Liver (tissue), 9 donors: Measurements from ENCODE around the gene FBP2. TPM values are rescaled to one million over a fixed set of nuclear protein-coding genes. Genes with fewer than 3 reads are reported as not detected.

ENCODE experiments used
- DNase-seq: peaks from one replicate; pipeline ENCODE4 v3.0.0-alpha.2; 2017; ENCODE audit warnings: low spot score
- H3K27ac ChIP-seq, 2 donors: one replicate each; pipeline ENCODE4 v1.7.0; 2013; ENCODE audit warnings: inconsistent platforms in 2 of 2, low read length in 2 of 2, control low read depth in 1 of 2, low read depth in 1 of 2, mild to moderate bottlenecking in 1 of 2
- H3K27me3 ChIP-seq, 4 donors: one replicate each; pipeline versions ENCODE4 v1.6.1 to v1.7.0; 2013; ENCODE audit warnings: low read length in 3 of 4, inconsistent platforms in 1 of 4, mild to moderate bottlenecking in 1 of 4, moderate library complexity in 1 of 4; ENCODE audit not compliant: control insufficient read depth in 4 of 4, insufficient read depth in 4 of 4
- H3K36me3 ChIP-seq, 4 donors: one replicate each; pipeline versions ENCODE4 v1.6.1 to v1.7.0; 2013; ENCODE audit warnings: low read length in 3 of 4, mild to moderate bottlenecking in 3 of 4, low read depth in 1 of 4, moderate library complexity in 1 of 4; ENCODE audit not compliant: control insufficient read depth in 4 of 4, insufficient read depth in 3 of 4
- H3K4me1 ChIP-seq, 4 donors: one replicate each; pipeline versions ENCODE4 v1.6.1 to v1.7.0; 2013; ENCODE audit warnings: low read length in 3 of 4, mild to moderate bottlenecking in 3 of 4, moderate library complexity in 1 of 4; ENCODE audit not compliant: control insufficient read depth in 4 of 4, insufficient read depth in 4 of 4
- H3K4me3 ChIP-seq, 3 donors: one replicate each; pipeline versions ENCODE4 v1.6.1 to v1.7.0; 2013; ENCODE audit warnings: low read length in 3 of 3, control low read depth in 1 of 3, low read depth in 1 of 3, mild to moderate bottlenecking in 1 of 3
- H3K9ac ChIP-seq, 2 donors: one replicate each; pipeline ENCODE4 v1.7.0; 2013; ENCODE audit warnings: low read length in 2 of 2, mild to moderate bottlenecking in 2 of 2, moderate library complexity in 2 of 2, control low read depth in 1 of 2, low read depth in 1 of 2
- H3K9me3 ChIP-seq, 4 donors: one replicate each; pipeline versions ENCODE4 v1.6.1 to v1.7.0; 2013; ENCODE audit warnings: low read length in 3 of 4; ENCODE audit not compliant: control insufficient read depth in 4 of 4
- EGR1 ChIP-seq, 2 donors: IDR thresholded peaks; 2 replicates each; pipeline ENCODE4 v1.6.1; 2016 to 2018; ENCODE audit warnings: antibody characterized with exemption in 2 of 2, low read depth in 2 of 2
- FOXA2 ChIP-seq: IDR thresholded peaks from 2 replicates; pipeline ENCODE4 v1.6.1; 2016; ENCODE audit warnings: antibody characterized with exemption
- GABPA ChIP-seq, 2 donors: IDR thresholded peaks in 1 of 2; conservative IDR thresholded peaks in 1 of 2; 2 replicates each; pipeline ENCODE4 v1.6.1; 2016; ENCODE audit warnings: antibody characterized with exemption in 2 of 2, mild to moderate bottlenecking in 1 of 2, moderate library complexity in 1 of 2
- HNF4A ChIP-seq, 2 donors: conservative IDR thresholded peaks; 2 replicates each; pipeline ENCODE4 v1.6.1; 2016; ENCODE audit warnings: antibody characterized with exemption in 2 of 2, mild to moderate bottlenecking in 2 of 2
- HNF4G ChIP-seq: IDR thresholded peaks from 2 replicates; pipeline ENCODE4 v1.6.1; 2016; ENCODE audit warnings: antibody characterized with exemption
- JUND ChIP-seq, 2 donors: IDR thresholded peaks; 2 replicates each; pipeline ENCODE4 v1.6.1; 2016; ENCODE audit warnings: antibody characterized with exemption in 2 of 2
- NR2F2 ChIP-seq: IDR thresholded peaks from 2 replicates; pipeline ENCODE4 v1.6.1; 2016; ENCODE audit warnings: antibody characterized with exemption
- RAD21 ChIP-seq, 2 donors: IDR thresholded peaks; 2 replicates each; pipeline ENCODE4 v1.6.1; 2016; ENCODE audit warnings: antibody characterized with exemption in 2 of 2, mild to moderate bottlenecking in 2 of 2
- RXRA ChIP-seq, 2 donors: IDR thresholded peaks; 2 replicates each; pipeline ENCODE4 v1.6.1; 2017 to 2018; ENCODE audit warnings: antibody characterized with exemption in 2 of 2, mild to moderate bottlenecking in 1 of 2
- SP1 ChIP-seq: IDR thresholded peaks from 2 replicates; pipeline ENCODE4 v1.6.1; 2018; ENCODE audit warnings: antibody characterized with exemption, mild to moderate bottlenecking
- TAF1 ChIP-seq: conservative IDR thresholded peaks from 2 replicates; pipeline ENCODE4 v1.6.1; 2016; ENCODE audit warnings: antibody characterized with exemption, mild to moderate bottlenecking
- YY1 ChIP-seq: IDR thresholded peaks from 2 replicates; pipeline ENCODE4 v1.6.1; 2016; ENCODE audit warnings: antibody characterized with exemption, mild to moderate bottlenecking
- WGBS: extraction: QIAGEN DNeasy Blood & Tissue Kit; methylation state at CpG from one replicate; pipeline ENCODE4 v1.1.7; 2013; 5-methylcytosine and 5-hydroxymethylcytosine counted together
- polyA plus RNA-seq, 2 donors: library from polyadenylated mRNA; stranded (reverse) in 1 of 2; unstranded in 1 of 2; fragments of 200-250 nt in 1 of 2; fragments of >200 nt in 1 of 2; fragmentation: Nextera tagmentation in 1 of 2; extraction: Ambion mirVana in 1 of 2; gene quantifications; one replicate each; pipeline versions ENCODE4 v1.2.1 to v1.2.3, GENCODE V29; 2013 to 2015
- total RNA-seq, 2 donors: library from RNA; depleted of rRNA; stranded (reverse); fragments of >200 nt; gene quantifications; one replicate each; pipeline ENCODE4 v1.2.3, GENCODE V29; 2014
- TF ChIP-seq, protein P1 (sequence below): IDR thresholded peaks from 2 replicates; pipeline ENCODE4 v1.6.1; 2016; ENCODE audit warnings: antibody characterized with exemption
- TF ChIP-seq, protein P2 (sequence below): IDR thresholded peaks from 2 replicates; pipeline ENCODE4 v1.6.1; 2016; ENCODE audit warnings: antibody characterized with exemption, mild to moderate bottlenecking
- TF ChIP-seq, protein P3 (sequence below): IDR thresholded peaks from 2 replicates; pipeline ENCODE4 v1.6.1; 2016; ENCODE audit warnings: antibody characterized with exemption
- TF ChIP-seq, protein P4 (sequence below): IDR thresholded peaks from 2 replicates; pipeline ENCODE4 v1.6.1; 2016; ENCODE audit warnings: antibody characterized with exemption
- donor health status: healthy.
- donor health status: healthy.
- donor health status: healthy.
- donor health status: healthy.
- donor health status: healthy.

Gene FBP2
- total and polyA plus RNA-seq, 4 donors: not detected

DNA sequence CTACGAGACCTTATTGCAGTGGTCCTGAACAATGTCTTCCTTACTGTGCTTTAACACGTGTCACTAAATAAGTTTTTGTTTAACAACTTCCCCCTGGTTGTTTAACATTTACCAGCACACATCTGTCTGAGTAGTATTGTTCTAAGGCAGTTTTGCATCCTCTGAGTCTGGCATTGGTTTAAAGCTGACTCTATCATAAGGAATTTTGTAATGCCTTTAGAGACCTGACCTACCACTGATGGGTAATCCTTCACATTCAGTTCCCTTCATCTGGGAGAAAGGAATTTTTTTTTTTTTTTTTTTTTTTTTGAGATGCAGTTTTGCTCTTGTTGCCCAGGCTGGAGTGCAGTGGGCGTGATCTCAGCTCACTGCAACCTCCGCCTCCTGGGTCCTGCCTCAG, 58.7 kb downstream of the FBP2 start:
- 88% methylated on average over 4 of the region's 4 CpGs for WGBS
- no peaks in the 10 kb centered on the region for H3K27me3 ChIP-seq
- peaks cover 4 to 13% (median 12%) of the 10 kb centered on the region in 4 donors for H3K4me1 ChIP-seq
- DNase-seq: no peak
- H3K9ac ChIP-seq: no peak overlapping the region
- TF ChIP-seq, protein P1, sequence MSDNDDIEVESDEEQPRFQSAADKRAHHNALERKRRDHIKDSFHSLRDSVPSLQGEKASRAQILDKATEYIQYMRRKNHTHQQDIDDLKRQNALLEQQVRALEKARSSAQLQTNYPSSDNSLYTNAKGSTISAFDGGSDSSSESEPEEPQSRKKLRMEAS: no peak
- no peak for TF ChIP-seq RAD21 (IDR thresholded peaks at IDR 0.05)
- TF ChIP-seq HNF4G: no peak
- no peak for TF ChIP-seq SP1
- no peak for TF ChIP-seq EGR1 (IDR thresholded peaks at IDR 0.05; ENCODE audit: low read depth in 2 of 2)
- TF ChIP-seq FOXA2: no peak
- TF ChIP-seq, protein P2, sequence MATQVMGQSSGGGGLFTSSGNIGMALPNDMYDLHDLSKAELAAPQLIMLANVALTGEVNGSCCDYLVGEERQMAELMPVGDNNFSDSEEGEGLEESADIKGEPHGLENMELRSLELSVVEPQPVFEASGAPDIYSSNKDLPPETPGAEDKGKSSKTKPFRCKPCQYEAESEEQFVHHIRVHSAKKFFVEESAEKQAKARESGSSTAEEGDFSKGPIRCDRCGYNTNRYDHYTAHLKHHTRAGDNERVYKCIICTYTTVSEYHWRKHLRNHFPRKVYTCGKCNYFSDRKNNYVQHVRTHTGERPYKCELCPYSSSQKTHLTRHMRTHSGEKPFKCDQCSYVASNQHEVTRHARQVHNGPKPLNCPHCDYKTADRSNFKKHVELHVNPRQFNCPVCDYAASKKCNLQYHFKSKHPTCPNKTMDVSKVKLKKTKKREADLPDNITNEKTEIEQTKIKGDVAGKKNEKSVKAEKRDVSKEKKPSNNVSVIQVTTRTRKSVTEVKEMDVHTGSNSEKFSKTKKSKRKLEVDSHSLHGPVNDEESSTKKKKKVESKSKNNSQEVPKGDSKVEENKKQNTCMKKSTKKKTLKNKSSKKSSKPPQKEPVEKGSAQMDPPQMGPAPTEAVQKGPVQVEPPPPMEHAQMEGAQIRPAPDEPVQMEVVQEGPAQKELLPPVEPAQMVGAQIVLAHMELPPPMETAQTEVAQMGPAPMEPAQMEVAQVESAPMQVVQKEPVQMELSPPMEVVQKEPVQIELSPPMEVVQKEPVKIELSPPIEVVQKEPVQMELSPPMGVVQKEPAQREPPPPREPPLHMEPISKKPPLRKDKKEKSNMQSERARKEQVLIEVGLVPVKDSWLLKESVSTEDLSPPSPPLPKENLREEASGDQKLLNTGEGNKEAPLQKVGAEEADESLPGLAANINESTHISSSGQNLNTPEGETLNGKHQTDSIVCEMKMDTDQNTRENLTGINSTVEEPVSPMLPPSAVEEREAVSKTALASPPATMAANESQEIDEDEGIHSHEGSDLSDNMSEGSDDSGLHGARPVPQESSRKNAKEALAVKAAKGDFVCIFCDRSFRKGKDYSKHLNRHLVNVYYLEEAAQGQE: no peak
- TF ChIP-seq, protein P3, sequence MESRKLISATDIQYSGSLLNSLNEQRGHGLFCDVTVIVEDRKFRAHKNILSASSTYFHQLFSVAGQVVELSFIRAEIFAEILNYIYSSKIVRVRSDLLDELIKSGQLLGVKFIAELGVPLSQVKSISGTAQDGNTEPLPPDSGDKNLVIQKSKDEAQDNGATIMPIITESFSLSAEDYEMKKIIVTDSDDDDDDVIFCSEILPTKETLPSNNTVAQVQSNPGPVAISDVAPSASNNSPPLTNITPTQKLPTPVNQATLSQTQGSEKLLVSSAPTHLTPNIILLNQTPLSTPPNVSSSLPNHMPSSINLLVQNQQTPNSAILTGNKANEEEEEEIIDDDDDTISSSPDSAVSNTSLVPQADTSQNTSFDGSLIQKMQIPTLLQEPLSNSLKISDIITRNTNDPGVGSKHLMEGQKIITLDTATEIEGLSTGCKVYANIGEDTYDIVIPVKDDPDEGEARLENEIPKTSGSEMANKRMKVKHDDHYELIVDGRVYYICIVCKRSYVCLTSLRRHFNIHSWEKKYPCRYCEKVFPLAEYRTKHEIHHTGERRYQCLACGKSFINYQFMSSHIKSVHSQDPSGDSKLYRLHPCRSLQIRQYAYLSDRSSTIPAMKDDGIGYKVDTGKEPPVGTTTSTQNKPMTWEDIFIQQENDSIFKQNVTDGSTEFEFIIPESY: no peak
- TF ChIP-seq YY1: no peak
- TF ChIP-seq RXRA (IDR thresholded peaks at IDR 0.05): no peak
- TF ChIP-seq JUND (IDR thresholded peaks at IDR 0.05): no peak
- no peak for TF ChIP-seq HNF4A (conservative IDR thresholded peaks at IDR 0.05)
- TF ChIP-seq TAF1: no peak
- H3K9me3 ChIP-seq: no peaks in the 10 kb centered on the region
- H3K4me3 ChIP-seq: no peak overlapping the region
- H3K27ac ChIP-seq: no peak overlapping the region
- H3K36me3 ChIP-seq: no peaks in the 10 kb centered on the region

DNA sequence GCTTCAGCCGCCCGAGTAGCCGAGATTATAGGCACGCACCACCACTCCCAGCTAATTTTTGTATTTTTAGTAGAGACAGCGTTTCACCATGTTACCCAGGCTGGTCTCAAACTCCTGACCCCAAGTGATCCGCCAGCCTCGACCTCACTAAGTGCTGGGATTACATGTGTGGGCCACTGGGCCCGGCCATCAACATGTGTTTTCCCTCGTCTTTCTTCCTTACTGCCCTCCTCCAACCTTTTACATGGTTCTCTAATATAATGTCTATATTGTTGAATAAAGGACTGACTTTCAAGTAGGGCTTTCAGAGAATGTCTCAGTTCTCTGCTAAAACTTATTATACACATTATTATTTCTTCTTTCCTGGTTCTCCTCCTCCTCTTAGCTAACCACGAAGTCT, 60.0 kb downstream of the FBP2 start:
- Histone ChIP-seq H3K4me1 (peaks cover 4 to 13% (median 12%) of the 10 kb centered on the region in 4 donors), H3K27me3 (no peaks in the 10 kb centered on the region), H3K4me3 (no peak overlapping the region), H3K36me3 (no peaks in the 10 kb centered on the region), H3K9ac (no peak overlapping the region), H3K9me3 (no peaks in the 10 kb centered on the region), H3K27ac (no peak overlapping the region)
- no peak for DNase-seq
- WGBS: 88% methylated on average over 10 of the region's 10 CpGs
- TF ChIP-seq RXRA (IDR thresholded peaks at IDR 0.05) (no peak), GABPA (IDR thresholded peaks at IDR 0.05 in 1 of 2, conservative IDR thresholded peaks at IDR 0.05 in 1 of 2) (no peak), HNF4G (no peak), YY1 (no peak), HNF4A (conservative IDR thresholded peaks at IDR 0.05) (no peak), JUND (IDR thresholded peaks at IDR 0.05) (no peak), TAF1 (no peak), NR2F2 (no peak), FOXA2 (no peak)
- TF ChIP-seq, protein P4, sequence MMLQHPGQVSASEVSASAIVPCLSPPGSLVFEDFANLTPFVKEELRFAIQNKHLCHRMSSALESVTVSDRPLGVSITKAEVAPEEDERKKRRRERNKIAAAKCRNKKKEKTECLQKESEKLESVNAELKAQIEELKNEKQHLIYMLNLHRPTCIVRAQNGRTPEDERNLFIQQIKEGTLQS: no peak
- TF ChIP-seq, protein P2: no peak
- TF ChIP-seq, protein P3: no peak
